GM21619 (cell line): ENCODE measurements around the gene PLA2G4B.

ENCODE experiments used
- ATAC-seq: cut with Tn5 transposase; IDR thresholded peaks from one replicate; pipeline ENCODE4 v1.9.1; 2021; ENCODE audit not compliant: unreplicated experiment

Gene PLA2G4B

DNA sequence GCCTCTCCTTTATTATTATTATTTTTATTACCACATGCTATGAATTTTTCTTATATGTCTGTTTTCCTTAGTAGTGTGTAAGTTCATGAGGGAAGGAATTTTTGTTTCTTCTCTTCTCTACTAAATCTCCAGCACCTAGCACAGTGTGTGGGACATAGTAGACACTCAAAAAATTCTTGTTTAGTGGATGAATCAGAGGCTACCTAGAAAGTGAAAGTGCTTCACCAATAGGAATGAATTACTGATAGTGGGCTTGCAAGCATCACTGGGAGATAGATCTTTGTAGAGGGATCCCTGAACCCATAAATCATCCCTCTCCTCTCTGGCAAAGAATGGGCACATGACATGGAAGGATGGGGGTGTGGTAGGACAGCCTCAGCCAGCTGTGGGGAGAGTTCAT is 46.7 kb downstream of the PLA2G4B start:
- ATAC-seq, result no peak

- no peak for ATAC-seq
Measured at GRCh38 chr15:41885841-41886240, 47.2 kb downstream of the PLA2G4B start.

GRCh38 chr15:41886741-41887140 is 48.1 kb downstream of the PLA2G4B start:
- ATAC-seq, result no peak

- no peak for ATAC-seq
Measured at GRCh38 chr15:41887161-41887560, 48.5 kb downstream of the PLA2G4B start.

DNA sequence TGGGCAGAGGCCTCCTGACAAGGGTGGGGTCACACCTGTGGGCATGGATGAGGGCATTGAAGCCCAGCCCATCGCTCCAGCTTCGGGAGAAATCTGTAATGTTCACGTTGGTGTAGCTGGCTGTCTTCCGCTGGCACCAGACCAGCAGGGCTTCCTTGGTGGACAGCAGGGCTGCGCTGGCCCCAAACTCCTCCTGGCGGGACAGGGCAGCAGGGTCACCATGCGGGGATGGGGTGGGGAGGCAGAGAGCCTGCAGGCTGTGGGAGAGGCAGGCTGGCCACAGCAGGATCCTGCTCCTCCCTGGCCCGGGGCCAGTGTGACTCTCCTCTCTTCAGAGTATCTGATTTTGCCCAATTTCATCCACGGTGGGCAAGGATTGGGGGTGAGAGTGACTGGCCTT is 49.2 kb downstream of the PLA2G4B start:
- ATAC-seq, result no peak

- ATAC-seq, result no peak
Measured at GRCh38 chr15:41888662-41889253, 50.1 kb downstream of the PLA2G4B start.

DNA sequence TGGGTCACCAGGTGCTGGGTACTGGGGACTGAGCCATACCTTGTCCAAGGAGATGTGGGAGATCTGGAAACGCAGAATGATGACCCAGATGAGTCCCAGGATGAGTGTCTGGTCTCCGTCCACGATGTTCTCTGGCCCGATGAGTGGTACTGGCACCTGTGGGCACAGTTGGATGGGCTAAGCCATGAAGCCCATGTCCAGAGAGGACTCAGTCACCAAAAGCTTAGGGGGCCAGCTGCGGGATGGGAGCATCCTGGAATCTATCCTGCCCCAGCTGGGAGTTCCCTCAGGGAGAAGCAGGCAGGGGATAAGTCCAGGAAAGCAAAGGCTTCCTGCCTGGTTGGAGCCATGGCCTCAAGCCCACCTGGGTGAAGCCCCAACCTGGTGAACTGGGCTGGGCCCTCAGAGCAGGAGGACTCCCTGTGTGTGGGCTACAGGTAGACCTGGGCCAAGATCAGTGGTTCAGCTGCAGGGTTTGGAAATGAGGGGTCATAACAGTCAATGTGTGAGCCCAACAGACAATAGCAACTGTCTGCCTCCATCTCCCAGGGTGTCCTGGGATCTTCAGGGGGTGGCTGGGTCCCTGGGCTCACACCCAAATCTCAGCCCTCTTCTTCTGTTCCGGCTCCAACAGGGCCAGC is 51.5 kb downstream of the PLA2G4B start:
- no peak for ATAC-seq

DNA sequence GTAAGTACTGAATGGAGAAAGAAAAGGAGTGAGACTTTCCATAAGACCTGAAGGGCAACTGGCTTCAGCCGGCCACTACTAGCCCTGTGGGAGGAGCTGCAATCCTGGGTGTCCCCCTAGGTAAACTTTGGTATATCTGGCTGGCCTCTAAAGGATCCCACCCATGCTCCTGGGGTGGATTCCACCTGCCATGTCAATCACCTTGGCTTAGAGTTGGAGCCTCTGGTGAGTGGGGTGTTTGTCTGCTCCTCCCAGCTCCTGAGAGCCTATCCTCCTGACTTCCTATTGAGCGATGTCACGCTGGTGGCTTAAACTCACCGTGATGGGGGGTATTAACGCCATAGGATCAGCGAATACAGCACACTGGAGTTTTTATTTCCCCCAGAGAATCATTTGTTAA is 52.6 kb downstream of the PLA2G4B start:
- ATAC-seq, result no peak

DNA sequence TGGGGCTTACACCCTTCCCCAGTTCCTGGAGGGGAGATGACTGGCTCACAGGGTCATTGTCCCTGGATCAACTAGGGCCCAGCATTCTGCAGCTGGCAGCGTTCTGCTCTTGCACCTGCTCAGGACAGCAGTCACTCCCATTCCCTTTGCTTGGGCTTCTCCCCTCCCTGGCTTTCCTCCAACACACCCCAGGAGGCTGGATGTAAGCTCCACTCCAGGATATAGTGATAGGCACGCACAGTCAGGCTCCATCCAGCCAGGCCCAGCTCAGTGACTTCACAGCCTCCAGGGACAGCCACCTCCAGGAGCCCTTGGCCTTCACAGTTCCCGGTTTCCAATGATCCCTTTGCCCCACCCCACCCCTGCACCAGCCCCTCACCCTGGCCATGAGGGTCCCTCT is 53.3 kb downstream of the PLA2G4B start:
- ATAC-seq, result no peak

DNA sequence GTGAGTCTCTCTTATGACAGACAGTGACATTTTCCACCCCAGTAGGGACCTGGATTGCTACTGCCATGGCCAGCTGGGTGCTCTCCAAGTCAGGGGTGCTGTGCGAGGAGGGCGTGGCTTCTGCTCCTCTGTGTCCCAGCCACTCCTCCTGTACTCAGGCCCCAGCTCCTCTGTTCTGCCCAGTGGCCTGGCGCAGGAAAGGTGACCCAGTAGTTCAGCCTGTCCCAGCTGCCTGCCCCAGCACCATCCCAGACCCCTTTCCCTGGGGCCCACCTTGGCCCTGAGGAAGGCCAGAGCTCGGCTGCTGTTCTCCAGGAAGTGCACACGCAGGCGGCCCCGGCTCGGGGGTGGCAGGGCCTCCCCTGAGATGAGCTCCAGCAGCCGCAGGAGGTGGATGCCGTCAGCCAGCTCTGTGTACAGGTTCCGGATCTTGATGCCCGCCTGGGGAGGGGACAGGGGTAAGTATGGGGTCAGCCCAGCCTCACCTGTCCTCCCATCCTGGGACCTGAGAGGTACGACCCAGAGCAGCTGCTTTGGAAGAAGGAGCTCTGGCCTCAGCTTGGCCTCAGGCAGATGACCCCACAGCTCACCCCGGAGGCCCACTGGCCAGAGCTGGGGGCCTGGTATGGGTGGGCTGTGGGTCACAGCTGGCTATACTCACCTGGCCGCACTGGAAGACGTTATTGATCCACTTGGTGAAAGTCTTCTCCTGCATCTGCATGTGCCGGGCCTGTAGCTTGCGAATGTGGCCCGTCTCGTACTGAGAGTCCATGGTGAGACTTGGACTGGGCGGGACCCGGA is 54.2 kb downstream of the PLA2G4B start:
- no peak for ATAC-seq

- no peak for ATAC-seq
Measured at GRCh38 chr15:41893422-41894250, 55.0 kb downstream of the PLA2G4B start, which contains the start of gene SPTBN5. Gene SPTBN5, minus strand, starts transcription at chr15:41894053. Its CDS starts 556 bp downstream, at chr15:41893497.

GRCh38 chr15:41894251-41894790 is 55.7 kb downstream of the PLA2G4B start:
- no peak for ATAC-seq

DNA sequence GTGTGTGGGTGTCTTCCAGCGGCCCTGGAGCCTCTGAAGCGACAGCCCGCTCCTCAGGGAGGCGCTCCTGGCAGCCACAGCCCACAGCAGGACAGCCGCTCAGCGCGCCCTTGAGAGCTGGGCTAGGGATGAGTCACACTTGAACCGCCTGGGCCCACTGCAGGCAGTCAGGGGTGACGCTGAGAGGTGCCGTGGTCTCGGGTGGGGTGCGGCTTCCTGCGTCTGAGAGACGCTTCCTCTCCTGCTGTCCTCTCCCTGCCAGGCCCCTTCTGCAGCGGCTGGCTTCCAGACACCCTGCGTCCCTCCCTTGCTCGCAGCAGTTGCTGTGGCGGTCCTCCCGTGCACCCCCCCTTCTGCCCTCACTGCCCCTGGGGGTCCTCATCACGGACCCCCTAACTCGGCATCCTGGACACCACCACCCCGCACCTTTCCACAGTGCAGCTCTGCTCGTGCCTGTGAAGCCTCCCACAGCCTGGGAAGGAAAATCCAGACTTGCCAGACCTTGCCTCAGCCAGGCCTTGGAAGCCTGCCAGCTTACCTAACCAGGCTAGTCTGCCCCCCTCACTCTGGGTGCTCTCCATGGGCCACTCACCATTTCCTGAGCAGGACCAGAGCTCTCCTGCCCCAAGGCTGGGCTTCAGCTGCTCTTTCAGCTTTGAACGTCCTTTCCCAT is 56.3 kb downstream of the PLA2G4B start:
- peak; percentile 88 for ATAC-seq

- ATAC-seq, result no peak
Measured at GRCh38 chr15:41895491-41895890, 56.8 kb downstream of the PLA2G4B start.

- no peak for ATAC-seq
Measured at GRCh38 chr15:41895957-41896356, 57.3 kb downstream of the PLA2G4B start.

GRCh38 chr15:41896566-41896965 is 57.9 kb downstream of the PLA2G4B start:
- ATAC-seq, result no peak

DNA sequence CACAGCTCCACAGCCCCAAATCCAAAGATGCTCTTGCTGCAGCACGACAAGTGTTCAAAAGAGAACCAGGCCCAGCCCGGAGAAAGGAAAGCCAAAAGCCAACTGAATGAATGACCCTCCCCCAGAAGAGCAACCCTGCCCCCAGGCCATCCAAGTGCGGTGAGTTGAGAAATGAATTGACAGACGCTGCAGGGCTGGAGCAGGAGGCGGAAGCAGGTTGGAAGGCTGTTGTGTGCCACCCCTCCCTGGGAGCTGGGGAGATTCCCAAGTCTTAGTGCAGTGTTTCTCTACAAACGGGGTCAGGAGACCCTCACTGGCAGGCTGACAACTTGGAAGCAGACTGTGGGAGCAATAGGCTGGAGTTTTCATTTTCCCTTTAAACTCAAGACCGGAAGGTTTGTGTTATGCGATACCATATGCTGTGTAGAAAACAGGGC is 58.7 kb downstream of the PLA2G4B start:
- no peak for ATAC-seq
